Muscle layer of duodenum (tissue), 2 donors: ENCODE results near the gene RANBP3L.
"Not testable (repeated sequence)": the region's sequence is repeated elsewhere in the genome, so short reads cannot be mapped to it uniquely, and the experiment has no call there.

Source experiments
- H3K27ac ChIP-seq: one replicate; pipeline ENCODE4 v1.7.0; 2013; ENCODE audit warnings: mild to moderate bottlenecking, low read length
- H3K27me3 ChIP-seq: one replicate; pipeline ENCODE4 v1.7.0; 2013; ENCODE audit warnings: low read depth, mild to moderate bottlenecking, control low read depth, low read length
- H3K36me3 ChIP-seq, 2 donors: one replicate each; pipeline ENCODE4 v1.7.0; 2013; ENCODE audit warnings: low read length in 2 of 2, control low read depth in 1 of 2, mild to moderate bottlenecking in 1 of 2; ENCODE audit not compliant: insufficient read depth in 2 of 2, control insufficient read depth in 1 of 2
- H3K4me1 ChIP-seq, 2 donors: one replicate each; pipeline ENCODE4 v1.7.0; 2013; ENCODE audit warnings: low read length in 2 of 2, mild to moderate bottlenecking in 2 of 2, control low read depth in 1 of 2, moderate library complexity in 1 of 2; ENCODE audit not compliant: insufficient read depth in 2 of 2, control insufficient read depth in 1 of 2
- H3K4me3 ChIP-seq, 2 donors: one replicate each; pipeline ENCODE4 v1.7.0; 2013; ENCODE audit warnings: low read length in 2 of 2, low read depth in 1 of 2, mild to moderate bottlenecking in 1 of 2
- H3K9me3 ChIP-seq, 2 donors: one replicate each; pipeline ENCODE4 v1.7.0; 2013; ENCODE audit warnings: low read length in 2 of 2, control low read depth in 1 of 2, mild to moderate bottlenecking in 1 of 2; ENCODE audit not compliant: control insufficient read depth in 1 of 2
- donor health status: healthy.

RANBP3L gene

DNA sequence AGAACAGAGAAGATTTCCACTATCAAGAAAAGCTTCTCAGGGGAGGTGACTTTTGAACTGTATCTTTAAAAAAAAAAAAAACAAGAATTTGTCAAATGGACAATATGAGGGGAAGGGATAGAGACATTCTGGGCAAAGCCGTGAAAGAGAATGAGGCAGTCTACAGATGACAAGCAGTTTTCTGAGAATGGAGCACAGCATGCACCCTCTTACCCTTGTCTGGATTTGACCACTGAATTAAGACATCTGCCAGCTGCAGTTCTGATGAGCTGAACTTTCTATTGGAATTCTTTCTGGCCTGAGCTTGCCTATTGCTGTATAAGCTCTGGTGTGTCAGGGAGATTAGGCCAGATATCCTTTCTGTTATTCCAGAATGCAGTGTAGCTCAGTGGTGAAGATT lies 10.3 kb upstream of the RANBP3L start:
- H3K27ac ChIP-seq, result no peak overlapping the region
- no peak overlapping the region for H3K4me3 ChIP-seq
- no peaks in the 10 kb centered on the region for H3K27me3 ChIP-seq
- H3K4me1 ChIP-seq, result no peaks in the 10 kb centered on the region
- H3K9me3 ChIP-seq, result no peaks in the 10 kb centered on the region
- no peaks in the 10 kb centered on the region for H3K36me3 ChIP-seq

DNA sequence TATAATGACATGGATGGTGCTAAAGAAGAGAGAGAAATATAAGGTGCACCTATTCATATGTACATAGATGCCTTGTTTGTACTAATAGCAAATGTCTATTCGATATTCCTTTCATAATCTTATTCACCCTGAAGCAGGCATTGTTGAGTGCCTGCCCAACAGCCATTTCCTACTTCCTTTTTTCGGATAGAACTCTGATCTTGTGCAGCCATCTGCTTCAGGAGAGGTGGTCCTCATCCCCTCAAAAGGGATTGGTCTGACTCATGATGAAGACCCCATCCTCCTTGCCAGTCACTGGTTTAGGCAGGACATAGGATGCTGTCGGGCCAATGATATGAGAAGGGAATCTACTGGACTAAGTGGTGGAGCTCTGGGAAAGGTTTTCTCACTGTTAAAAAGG lies 8.4 kb upstream of the RANBP3L start:
- Histone ChIP-seq H3K9me3 (no peaks in the 10 kb centered on the region), H3K36me3 (no peaks in the 10 kb centered on the region), H3K27me3 (no peaks in the 10 kb centered on the region), H3K4me1 (peaks cover 0 to 3% of the 10 kb centered on the region in 2 donors), H3K27ac (no peak overlapping the region), H3K4me3 (no peak overlapping the region)

DNA sequence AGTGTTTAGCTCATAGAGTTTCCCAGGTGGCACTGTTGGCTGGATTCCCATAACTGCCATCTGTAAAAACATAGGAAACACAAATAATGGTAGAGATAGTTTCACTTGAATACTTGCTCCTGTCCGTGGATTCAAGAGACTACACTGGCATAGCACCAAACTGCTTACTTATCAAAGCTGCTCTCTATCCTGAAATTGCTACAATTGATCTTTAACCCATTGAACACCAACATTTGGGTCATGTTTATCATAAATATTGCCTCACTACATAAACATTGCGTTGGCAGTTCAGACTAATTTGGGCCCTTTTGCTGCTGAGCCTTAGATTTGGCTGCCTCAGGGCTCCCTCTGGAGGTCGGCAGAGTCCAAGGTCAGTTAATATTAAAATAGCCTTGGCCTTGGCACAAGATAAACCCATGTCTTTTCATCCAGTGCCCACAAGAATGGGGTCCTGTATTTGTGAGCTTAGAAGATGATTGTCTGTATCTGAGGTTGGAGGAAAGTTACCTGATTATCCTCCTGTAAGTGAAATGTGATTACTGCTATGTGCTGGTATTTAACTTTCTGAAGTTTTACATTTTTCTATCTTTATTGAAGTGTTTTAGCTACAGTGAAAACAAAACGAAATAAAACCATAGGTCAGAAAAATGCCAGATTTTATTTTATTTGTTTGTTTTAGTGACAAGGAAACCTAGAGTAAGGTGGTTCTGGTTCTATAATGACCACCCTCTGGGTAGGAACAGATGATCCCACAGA lies 4.0 kb upstream of the RANBP3L start:
- no peak overlapping the region for H3K27ac ChIP-seq
- H3K36me3 ChIP-seq, result no peaks in the 10 kb centered on the region
- H3K4me1 ChIP-seq, result peaks cover 0 to 16% of the 10 kb centered on the region in 2 donors
- H3K4me3 ChIP-seq, result no peak overlapping the region
- no peaks in the 10 kb centered on the region for H3K27me3 ChIP-seq
- H3K9me3 ChIP-seq, result no peaks in the 10 kb centered on the region

DNA sequence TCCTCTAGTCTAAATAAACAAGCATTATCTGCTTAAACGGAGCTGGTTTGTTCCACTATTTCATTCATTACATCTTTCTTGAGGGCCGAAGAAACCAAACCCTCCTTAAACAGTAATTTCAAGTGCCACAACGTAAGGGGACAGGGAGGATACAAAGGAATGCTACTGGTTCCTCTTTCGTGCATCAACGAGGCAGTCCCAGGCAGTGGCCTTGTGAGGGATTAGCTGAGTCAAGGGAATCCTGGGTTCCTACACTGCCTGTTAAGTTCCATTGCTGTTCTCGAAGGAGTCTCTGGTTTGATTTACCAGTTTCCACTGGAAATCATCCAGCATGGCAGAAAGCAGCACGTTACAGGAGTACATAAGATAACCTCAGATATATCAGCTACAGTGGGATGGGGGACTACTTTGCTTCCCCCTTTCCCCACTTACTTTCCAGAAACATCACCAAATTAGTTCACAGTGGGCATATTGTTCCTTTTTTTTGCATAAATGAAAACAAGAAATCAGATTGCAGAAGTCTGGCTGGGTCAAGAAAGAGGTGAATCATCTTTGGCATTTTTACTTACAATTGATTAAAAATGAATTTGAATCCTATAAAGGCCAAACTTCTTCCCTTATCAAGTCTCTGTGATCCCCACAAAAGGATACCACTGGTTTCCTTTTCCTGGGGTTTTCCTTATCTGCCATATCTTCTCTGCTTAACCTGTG lies 2.5 kb upstream of the RANBP3L start:
- Histone ChIP-seq H3K27me3 (no peaks in the 10 kb centered on the region), H3K4me1 (peaks cover 0 to 16% of the 10 kb centered on the region in 2 donors), H3K9me3 (no peaks in the 10 kb centered on the region), H3K27ac (no peak overlapping the region), H3K4me3 (no peak overlapping the region), H3K36me3 (no peaks in the 10 kb centered on the region)

DNA sequence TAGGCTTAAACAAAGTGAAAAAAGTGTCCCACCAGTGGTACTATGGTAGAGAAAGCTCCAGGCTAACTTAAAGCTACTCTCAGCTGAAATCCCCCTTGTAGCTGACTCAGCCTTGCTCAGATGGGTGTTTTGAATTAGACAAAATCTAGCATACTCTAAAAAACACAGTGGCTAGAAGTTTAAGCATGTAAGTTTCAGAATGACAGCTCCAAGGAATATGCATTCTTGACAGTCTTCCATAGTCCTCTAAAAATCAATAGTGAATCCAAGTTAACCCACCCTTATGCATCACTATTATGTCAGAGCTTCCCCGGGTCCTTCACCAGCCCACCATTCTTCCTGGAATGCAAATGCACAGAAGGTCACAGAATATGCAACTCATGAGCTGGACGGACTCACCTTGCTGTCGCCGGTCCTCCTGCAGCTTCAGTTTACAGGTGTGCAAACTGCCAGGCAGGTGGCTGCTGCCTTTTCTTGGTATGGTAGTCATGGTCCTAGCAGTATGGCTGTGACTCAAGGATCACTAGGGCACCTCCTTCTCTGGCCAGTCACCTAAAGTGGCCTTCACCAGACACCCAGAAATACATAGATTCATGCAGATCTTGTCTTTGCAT lies 668 bp downstream of the RANBP3L start:
- peak overlapping the region; percentile 60 for H3K27ac ChIP-seq
- H3K27me3 ChIP-seq, result no peaks in the 10 kb centered on the region
- no peaks in the 10 kb centered on the region for H3K36me3 ChIP-seq
- no peaks in the 10 kb centered on the region for H3K9me3 ChIP-seq
- peak overlapping the region; percentile 31 to 53 for H3K4me3 ChIP-seq
- peaks cover 0 to 16% of the 10 kb centered on the region in 2 donors for H3K4me1 ChIP-seq

DNA sequence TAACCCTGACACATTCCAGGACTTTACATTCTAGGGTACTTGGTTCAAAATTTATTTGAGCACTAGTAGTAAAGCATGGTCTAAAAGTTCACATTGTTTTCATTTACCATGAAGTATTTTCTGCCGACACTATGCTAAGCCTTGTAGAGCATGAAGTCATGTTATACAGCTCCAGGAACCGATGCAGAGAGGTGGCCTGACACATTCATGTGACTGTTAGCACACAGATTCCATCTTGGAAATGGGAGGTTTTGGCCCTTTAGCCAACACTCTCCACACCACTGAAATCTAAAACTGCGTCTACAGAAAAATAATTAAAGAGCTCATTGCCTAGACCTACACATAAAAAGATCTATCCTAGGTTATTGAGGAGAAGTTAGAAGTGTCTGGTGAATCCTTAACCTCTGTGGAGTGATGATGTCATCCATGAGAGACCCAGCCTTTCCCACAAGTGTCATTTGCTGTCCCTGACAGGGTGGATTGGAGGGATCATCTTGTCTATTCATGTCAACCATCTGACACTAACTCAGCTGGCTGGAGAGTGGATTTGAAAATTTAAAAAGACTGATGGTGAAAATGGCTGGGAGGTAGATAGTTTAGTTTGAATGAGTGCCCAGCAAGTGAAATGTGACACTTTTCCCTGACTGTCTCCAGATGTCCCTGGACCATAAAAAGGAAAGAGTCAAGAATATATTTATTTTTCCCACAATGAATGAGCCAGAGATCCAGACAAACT lies 1.3 kb downstream of the RANBP3L start:
- Histone ChIP-seq H3K27ac (peak overlapping the region; percentile 24), H3K4me3 (peak overlapping the region; percentile 12 to 53)

DNA sequence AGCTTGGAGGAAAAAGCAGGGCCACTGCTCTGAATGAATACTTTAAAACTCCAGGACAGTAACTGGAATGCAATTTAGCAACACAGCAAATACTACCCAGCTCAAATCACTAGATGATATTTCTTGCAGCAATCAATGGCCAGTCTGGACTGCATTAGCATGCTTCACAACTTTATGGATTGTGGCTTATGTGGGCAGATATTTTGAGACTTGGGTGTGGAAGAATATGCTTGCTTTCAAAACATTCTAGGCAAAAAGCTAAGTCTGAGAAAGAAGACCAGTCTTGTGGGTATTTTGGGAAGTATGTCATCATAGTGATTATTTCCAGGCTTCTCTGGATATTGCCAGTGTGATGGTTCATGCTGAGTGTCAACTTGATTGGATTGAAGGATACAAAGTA lies 3.1 kb downstream of the RANBP3L start:
- no peak overlapping the region for H3K4me3 ChIP-seq
- H3K36me3 ChIP-seq, result no peaks in the 10 kb centered on the region
- peaks cover 0 to 14% of the 10 kb centered on the region in 2 donors for H3K4me1 ChIP-seq
- H3K9me3 ChIP-seq, result no peaks in the 10 kb centered on the region
- H3K27ac ChIP-seq, result no peak overlapping the region
- no peaks in the 10 kb centered on the region for H3K27me3 ChIP-seq

More for the DNA sequence above, 1.3 kb downstream of the RANBP3L start:
- Histone ChIP-seq H3K4me1 (peaks cover 0 to 15% of the 10 kb centered on the region in 2 donors), H3K27me3 (no peaks in the 10 kb centered on the region), H3K9me3 (no peaks in the 10 kb centered on the region), H3K36me3 (no peaks in the 10 kb centered on the region)

DNA sequence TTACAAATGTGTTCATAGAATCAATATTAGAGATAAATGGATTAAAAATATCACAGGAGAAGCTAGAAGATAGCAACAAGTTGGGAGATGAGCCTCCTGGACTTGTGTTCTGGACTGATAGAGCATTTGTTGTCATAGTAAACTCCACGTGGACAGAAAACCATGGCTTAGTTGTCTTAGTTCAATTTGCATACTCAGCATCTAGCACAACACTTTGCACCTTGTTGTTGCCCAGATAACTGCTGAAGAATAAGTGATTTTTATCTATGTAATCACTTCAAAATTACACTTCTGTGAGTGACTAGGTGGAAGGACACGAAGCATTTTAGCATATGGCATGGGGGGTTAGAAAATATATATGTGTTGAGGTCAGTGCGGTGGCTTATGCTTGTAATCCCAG lies 4.0 kb downstream of the RANBP3L start:
- H3K4me3 ChIP-seq, result no peak overlapping the region
- H3K9me3 ChIP-seq, result no peaks in the 10 kb centered on the region
- H3K36me3 ChIP-seq, result no peaks in the 10 kb centered on the region
- no peaks in the 10 kb centered on the region for H3K27me3 ChIP-seq
- H3K27ac ChIP-seq, result no peak overlapping the region
- H3K4me1 ChIP-seq, result peaks cover 0 to 11% of the 10 kb centered on the region in 2 donors

DNA sequence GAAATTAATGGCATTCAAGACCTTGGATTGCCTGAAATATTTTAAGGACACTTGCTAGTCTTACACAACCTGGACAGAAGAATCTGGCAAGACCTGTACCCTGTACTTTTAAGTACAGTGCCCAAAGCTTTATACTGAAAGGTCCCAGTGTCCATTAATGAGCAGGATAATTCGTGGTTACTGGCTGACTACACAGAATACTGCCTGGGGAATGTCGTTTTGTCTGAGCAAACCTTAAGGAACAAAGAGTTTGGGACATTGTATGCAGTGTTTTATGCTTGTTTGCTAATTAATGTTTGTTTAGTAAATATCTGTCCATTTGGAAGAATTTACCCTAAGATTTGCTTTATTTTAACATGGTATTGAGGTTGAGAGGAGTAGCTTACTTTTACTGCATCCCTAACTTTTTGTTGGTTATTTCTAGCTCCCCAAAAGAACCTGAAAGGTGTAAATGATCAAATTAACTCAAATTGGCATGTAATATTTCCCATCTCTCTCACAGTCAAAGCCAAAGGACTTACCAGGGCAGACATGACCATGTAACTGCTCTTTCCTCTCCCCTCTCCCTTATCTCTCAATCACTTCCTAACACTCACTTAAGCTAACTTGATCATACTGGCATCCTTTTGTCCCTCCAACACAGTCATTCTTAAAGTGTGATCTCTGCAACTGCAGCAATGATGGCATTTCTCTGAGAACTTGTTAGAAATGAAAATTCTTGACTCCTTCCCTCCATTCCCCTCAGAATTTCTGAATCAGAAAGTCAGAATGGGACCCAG lies 15.7 kb downstream of the RANBP3L start:
- H3K4me1 ChIP-seq, result no peaks in the 10 kb centered on the region
- H3K4me3 ChIP-seq, result no peak overlapping the region
- no peaks in the 10 kb centered on the region for H3K27me3 ChIP-seq
- no peaks in the 10 kb centered on the region for H3K9me3 ChIP-seq
- no peaks in the 10 kb centered on the region for H3K36me3 ChIP-seq
- H3K27ac ChIP-seq, result no peak overlapping the region

DNA sequence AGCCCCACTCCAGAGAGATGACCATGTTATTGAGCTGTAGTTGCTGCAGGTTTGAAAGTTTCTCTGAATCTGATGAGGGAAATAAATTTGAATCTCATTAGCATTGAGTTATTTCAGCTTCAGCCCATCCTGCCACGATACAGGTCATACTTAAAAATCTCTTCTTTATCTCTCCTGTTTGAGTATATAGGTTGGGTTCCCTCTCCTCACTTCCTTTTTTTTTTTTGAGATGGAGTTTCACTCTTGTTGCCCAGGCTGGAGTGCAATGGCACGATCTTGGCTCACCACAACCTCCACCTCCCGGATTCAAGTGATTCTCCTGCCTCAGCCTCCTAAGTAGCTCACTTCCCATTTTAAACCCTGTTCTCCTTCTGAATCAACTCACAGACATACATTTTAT lies 17.9 kb downstream of the RANBP3L start:
- not testable (repeated sequence) for H3K4me1 ChIP-seq, H3K27ac ChIP-seq, H3K27me3 ChIP-seq, H3K9me3 ChIP-seq, H3K36me3 ChIP-seq, H3K4me3 ChIP-seq
